ENCODE data around the gene ANKLE2.

The ANKLE2 gene

GRCh38 chr12:132734206-132734605 lies 27.4 kb downstream of the ANKLE2 start:
- Histone ChIP-seq H3K27ac (no peak overlapping the region), H3K4me3 (no peak overlapping the region)
- TF ChIP-seq CTCF (IDR thresholded peaks at IDR 0.05): no peak
- no peak for DNase-seq (ENCODE audit: low spot score)

- no peak overlapping the region for H3K27ac ChIP-seq
- no peak for DNase-seq (ENCODE audit: low spot score)
- TF ChIP-seq CTCF (IDR thresholded peaks at IDR 0.05): no peak
Measured at GRCh38 chr12:132731574-132731973, 30.1 kb downstream of the ANKLE2 start.

GRCh38 chr12:132730353-132730752 lies 31.3 kb downstream of the ANKLE2 start:
- Histone ChIP-seq H3K4me3 (no peak overlapping the region), H3K27ac (no peak overlapping the region)
- DNase-seq (ENCODE audit: low spot score): no peak
- no peak for TF ChIP-seq CTCF (IDR thresholded peaks at IDR 0.05)

More at GRCh38 chr12:132731574-132731973, 30.1 kb downstream of the ANKLE2 start:
- no peak overlapping the region for H3K4me3 ChIP-seq

GRCh38 chr12:132729541-132730320 lies 31.9 kb downstream of the ANKLE2 start:
- no peak overlapping the region for H3K4me3 ChIP-seq
- no peak for DNase-seq (ENCODE audit: low spot score)
- no peak for TF ChIP-seq CTCF (IDR thresholded peaks at IDR 0.05)
- H3K27ac ChIP-seq: no peak overlapping the region

GRCh38 chr12:132728502-132728901 lies 33.1 kb downstream of the ANKLE2 start:
- TF ChIP-seq CTCF (IDR thresholded peaks at IDR 0.05): no peak
- H3K4me3 ChIP-seq: no peak overlapping the region
- no peak overlapping the region for H3K27ac ChIP-seq
- DNase-seq (ENCODE audit: low spot score): no peak

- H3K27ac ChIP-seq: no peak overlapping the region
- no peak for TF ChIP-seq CTCF (IDR thresholded peaks at IDR 0.05)
- no peak overlapping the region for H3K4me3 ChIP-seq
- DNase-seq (ENCODE audit: low spot score): no peak
Measured at GRCh38 chr12:132727091-132727794, 34.4 kb downstream of the ANKLE2 start.

- no peak overlapping the region for H3K27ac ChIP-seq
- H3K4me3 ChIP-seq: no peak overlapping the region
- no peak for TF ChIP-seq CTCF (IDR thresholded peaks at IDR 0.05)
- DNase-seq (ENCODE audit: low spot score): no peak
Measured at GRCh38 chr12:132726386-132726785, 35.2 kb downstream of the ANKLE2 start.

Data from coronary artery (tissue), 2 donors.